GM12873 (cell line): ENCODE measurements around the gene TMEM130.

ENCODE experiments used
- CTCF ChIP-seq: IDR thresholded peaks from 2 replicates; pipeline ENCODE4 v1.5.1; 2012; ENCODE audit warnings: low read depth, mild to moderate bottlenecking, moderate library complexity, low read length, control low read depth; ENCODE audit not compliant: insufficient read depth; ENCODE audit errors: missing control alignments

TMEM130 gene

DNA sequence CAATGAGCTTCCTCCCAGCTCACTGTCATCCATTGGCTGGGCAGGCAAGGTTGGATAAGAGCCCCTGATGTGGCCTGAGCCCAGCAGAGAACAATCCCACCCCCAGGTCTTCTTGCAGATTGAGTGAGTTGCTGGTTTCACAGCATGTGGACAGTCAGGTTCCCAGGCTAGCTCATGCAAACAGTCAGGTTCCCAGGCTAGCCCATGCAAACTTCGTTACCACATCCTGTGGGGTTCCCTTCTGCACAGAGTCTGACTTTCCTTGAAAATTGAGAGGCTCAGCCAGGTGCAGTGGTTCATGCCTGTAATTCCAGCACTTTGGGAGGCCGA lies 67.1 kb downstream of the TMEM130 start:
- TF ChIP-seq CTCF: no peak

DNA sequence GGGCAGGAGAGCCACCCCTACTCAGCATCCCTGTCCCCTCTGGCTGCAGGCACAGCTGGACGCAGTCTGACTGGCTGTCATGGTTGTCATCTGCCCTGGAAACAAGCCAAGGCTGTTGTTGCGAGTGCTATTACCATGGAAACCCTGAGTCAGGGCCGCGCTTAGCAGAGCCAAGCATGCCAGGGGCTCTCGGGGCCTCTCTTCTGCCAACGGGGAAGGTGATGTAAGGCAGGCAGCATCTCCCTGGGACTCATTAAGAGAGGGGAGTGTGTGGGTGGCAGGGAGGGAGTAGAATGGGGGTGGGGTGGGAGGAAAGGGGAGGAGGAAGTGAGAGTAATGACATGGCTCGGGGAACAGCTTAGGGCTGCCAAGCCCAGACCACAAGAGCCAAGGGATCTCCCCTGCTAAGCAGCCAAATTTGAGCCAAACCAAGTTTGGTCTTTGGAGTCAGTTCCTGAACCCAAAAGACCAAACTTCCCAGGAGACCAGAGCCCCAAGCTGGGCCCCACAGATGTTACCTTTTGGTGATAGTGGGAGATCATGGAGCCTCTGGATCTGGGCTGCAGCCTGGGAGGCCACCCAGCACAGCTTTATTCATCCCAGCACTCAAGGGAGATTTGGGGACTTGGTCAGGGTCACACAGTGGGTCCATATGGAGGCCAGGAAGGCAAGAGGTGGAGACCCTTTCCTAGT lies 67.6 kb downstream of the TMEM130 start:
- no peak for TF ChIP-seq CTCF

DNA sequence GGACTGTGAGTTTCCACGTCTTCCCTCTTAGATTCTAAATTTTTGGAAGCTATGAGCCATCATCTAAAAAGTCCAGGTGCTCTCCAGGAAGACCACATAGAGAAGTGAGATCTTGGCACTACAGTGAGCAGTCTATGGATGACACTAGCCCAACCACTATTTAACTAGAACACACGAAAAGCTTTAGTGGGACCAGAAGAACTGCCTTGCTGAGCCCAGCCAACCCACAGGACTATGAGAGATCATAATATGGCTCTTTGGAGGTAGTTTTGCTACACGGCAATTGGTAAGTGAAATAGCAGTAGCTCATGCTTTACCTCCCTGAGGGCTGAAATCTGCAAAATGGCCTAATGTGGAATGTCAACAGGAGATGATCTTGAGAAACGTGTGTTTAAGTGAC lies 68.8 kb downstream of the TMEM130 start:
- no peak for TF ChIP-seq CTCF

DNA sequence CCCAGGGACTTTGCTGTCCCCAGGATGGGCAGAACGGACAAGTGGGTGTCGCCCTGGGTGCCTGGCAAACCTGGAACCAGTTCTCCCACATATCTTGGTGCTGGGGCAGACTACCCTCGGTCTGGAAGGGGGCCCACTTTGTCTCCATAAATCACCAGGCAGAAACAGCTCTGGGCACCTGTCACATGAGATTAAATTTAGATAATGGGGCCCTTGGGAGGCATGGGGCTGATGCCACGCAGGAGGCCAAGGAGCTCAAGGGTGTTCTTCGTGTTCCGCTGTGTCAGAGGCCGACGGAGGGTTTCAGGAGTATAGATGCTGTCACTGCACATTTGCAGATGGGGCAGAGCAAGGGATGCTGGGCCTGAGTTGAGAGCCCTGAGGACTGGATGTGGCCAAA lies 72.7 kb downstream of the TMEM130 start:
- no peak for TF ChIP-seq CTCF
